Vagina (tissue), 2 donors: ENCODE measurements around the gene DIPK2A. TPM values are rescaled to one million over a fixed set of nuclear protein-coding genes. Genes with fewer than 3 reads are reported as not detected.

ENCODE experiments used
- DNase-seq, 2 donors: peaks; one replicate each; pipeline ENCODE4 v3.0.0-alpha.2; 2017; ENCODE audit errors: extremely low spot score in 2 of 2
- H3K27ac ChIP-seq: fragments of 200-600 bp; sonication (generic); one replicate; pipeline ENCODE4 v1.5.1; 2019
- H3K27me3 ChIP-seq: fragments of 200-600 bp; sonication (generic); one replicate; pipeline ENCODE4 v1.5.1; 2019
- H3K36me3 ChIP-seq, 2 donors: fragments of 200-600 bp; sonication (generic); one replicate each; pipeline ENCODE4 v1.5.1; 2017 to 2019
- H3K4me1 ChIP-seq: fragments of 200-600 bp; sonication (generic); one replicate; pipeline ENCODE4 v1.5.1; 2019
- H3K4me3 ChIP-seq, 2 donors: fragments of 200-600 bp; sonication (generic); 1 replicate in 1 of 2; 2 replicates in 1 of 2; pipeline ENCODE4 v1.5.1; 2016 to 2019
- H3K9me3 ChIP-seq: fragments of 200-600 bp; sonication (generic); one replicate; pipeline ENCODE4 v1.5.1; 2019
- CTCF ChIP-seq, 3 experiments: fragments of 450-650 bp in 2 of 3; fragments of 200-600 bp in 1 of 3; sonication (generic) in 1 of 3; IDR thresholded peaks; one replicate each; pipeline ENCODE4 v1.5.1; 2017 to 2019; ENCODE audit warnings: antibody characterized with exemption in 3 of 3, mild to moderate bottlenecking in 2 of 3, moderate library complexity in 2 of 3
- POLR2A ChIP-seq, 2 donors: fragments of 450-650 bp; IDR thresholded peaks; one replicate each; pipeline ENCODE4 v1.6.1; 2017; ENCODE audit warnings: antibody characterized with exemption in 2 of 2, mild to moderate bottlenecking in 2 of 2, moderate library complexity in 2 of 2
- POLR2AphosphoS5 ChIP-seq, 2 donors: sonication (generic); formaldehyde crosslinking; IDR thresholded peaks; one replicate each; pipeline ENCODE4 v1.9.0; 2017; ENCODE audit warnings: antibody characterized with exemption in 2 of 2, mild to moderate bottlenecking in 2 of 2, low read depth in 1 of 2; ENCODE audit not compliant: insufficient read depth in 1 of 2
- intact Hi-C: fragments of 100-400 bp; cut with DNase I; formaldehyde crosslinking; loops from one replicate; pipeline ENCODE4 v1.15.1; 2023
- total RNA-seq: library from RNA; depleted of rRNA; stranded (reverse); fragments of >200 nt; gene quantifications from one replicate; pipeline ENCODE4 v1.2.3, GENCODE V29; 2016

The DIPK2A gene
- total RNA-seq, 1 donor from 2014 or later: 26.5 TPM

GRCh38 chr3:143970773-143971358 lies 757 bp upstream of the DIPK2A start:
- no peak for DNase-seq
- H3K9me3 ChIP-seq: no peaks in the 10 kb centered on the region
- intact Hi-C loops: no loop called here
- no peaks in the 10 kb centered on the region for H3K36me3 ChIP-seq
- H3K4me1 ChIP-seq: peaks cover 14% of the 10 kb centered on the region
- H3K27me3 ChIP-seq: no peaks in the 10 kb centered on the region
- peak overlapping the region; percentile 99 for H3K27ac ChIP-seq
- H3K4me3 ChIP-seq: peak overlapping the region; percentile 72 to 95
- TF ChIP-seq CTCF (IDR thresholded peaks at IDR 0.05) (no peak), POLR2A (IDR thresholded peaks at IDR 0.05) (peak in 1 of 2 donors; percentile 25), POLR2AphosphoS5 (IDR thresholded peaks at IDR 0.05; ENCODE audit: insufficient read depth in 1 of 2, low read depth in 1 of 2) (no peak)

- intact Hi-C loops: no loop called here
- H3K27me3 ChIP-seq: no peaks in the 10 kb centered on the region
- H3K27ac ChIP-seq: peak overlapping the region; percentile 99
- TF ChIP-seq POLR2AphosphoS5 (IDR thresholded peaks at IDR 0.05; ENCODE audit: insufficient read depth in 1 of 2, low read depth in 1 of 2) (no peak), CTCF (IDR thresholded peaks at IDR 0.05) (no peak), POLR2A (IDR thresholded peaks at IDR 0.05) (no peak)
- no peaks in the 10 kb centered on the region for H3K36me3 ChIP-seq
- no peak for DNase-seq
- H3K9me3 ChIP-seq: no peaks in the 10 kb centered on the region
- H3K4me1 ChIP-seq: peaks cover 26% of the 10 kb centered on the region
- peak overlapping the region; percentile 72 to 95 for H3K4me3 ChIP-seq
Measured at GRCh38 chr3:143972155-143972504, 507 bp downstream of the DIPK2A start.

GRCh38 chr3:143972505-143973258 lies 1.1 kb downstream of the DIPK2A start:
- Histone ChIP-seq H3K4me1 (peaks cover 30% of the 10 kb centered on the region), H3K4me3 (peak overlapping the region; percentile 72 to 95), H3K27me3 (no peaks in the 10 kb centered on the region), H3K36me3 (no peaks in the 10 kb centered on the region), H3K27ac (peak overlapping the region; percentile 99), H3K9me3 (no peaks in the 10 kb centered on the region)
- no peak for DNase-seq
- intact Hi-C loops: no loop called here
- no peak for TF ChIP-seq POLR2A (IDR thresholded peaks at IDR 0.05)
- TF ChIP-seq CTCF (IDR thresholded peaks at IDR 0.05): peak in 1 of 3 experiments; percentile 14
- peak in 1 of 2 donors; percentile 62 for TF ChIP-seq POLR2AphosphoS5 (IDR thresholded peaks at IDR 0.05; ENCODE audit: insufficient read depth in 1 of 2, low read depth in 1 of 2)

GRCh38 chr3:143973259-143974021 lies 1.8 kb downstream of the DIPK2A start:
- intact Hi-C loops: no loop called here
- no peak for DNase-seq

More at GRCh38 chr3:143973259-143974021, 1.8 kb downstream of the DIPK2A start:
- peaks cover 38% of the 10 kb centered on the region for H3K4me1 ChIP-seq
- no peaks in the 10 kb centered on the region for H3K9me3 ChIP-seq
- H3K27ac ChIP-seq: peak overlapping the region; percentile 99
- TF ChIP-seq POLR2AphosphoS5 (IDR thresholded peaks at IDR 0.05; ENCODE audit: insufficient read depth in 1 of 2, low read depth in 1 of 2): no peak
- peak in 1 of 3 experiments; percentile 8 for TF ChIP-seq CTCF (IDR thresholded peaks at IDR 0.05)
- no peaks in the 10 kb centered on the region for H3K27me3 ChIP-seq
- H3K4me3 ChIP-seq: peak overlapping the region; percentile 72 to 95
- H3K36me3 ChIP-seq: no peaks in the 10 kb centered on the region
